Activated CD8-positive, alpha-beta T cell treated with anti-CD3 and anti-CD28 coated beads, Interleukin-2, amount 10 ng/mL, durations not matched to agents 7 days and 5 days (primary cell): ENCODE measurements around the gene SCN4A. TPM values are rescaled to one million over a fixed set of nuclear protein-coding genes. Genes with fewer than 3 reads are reported as not detected.
"Not testable (repeated sequence)": the region's sequence is repeated elsewhere in the genome, so short reads cannot be mapped to it uniquely, and the experiment has no call there.

Source experiments
- ATAC-seq: fragments of 150-1000 bp; cut with Tn5 transposase; one replicate; pipeline ENCODE4 v1.10.0; 2021; ENCODE audit warnings: moderate library complexity
- CTCF ChIA-PET: fragments of 350-600 bp; sonication (Branson Sonifier 250); formaldehyde crosslinking; loops from one replicate; lab custom pipeline; 2021; ENCODE audit warnings: antibody characterized with exemption; lab: Charles Lee
- POLR2A ChIA-PET: fragments of 350-600 bp; sonication (Branson Sonifier 250); formaldehyde crosslinking; loops from one replicate; lab custom pipeline; 2021; ENCODE audit warnings: antibody characterized with exemption; lab: Charles Lee
- DNase-seq: peaks from one replicate; pipeline ENCODE4 v3.0.0-alpha.2; 2020
- H3K27ac Mint-ChIP-seq: one replicate; pipeline ENCODE4 v1.8.0; 2021; ENCODE audit warnings: mild to moderate bottlenecking, mixed read lengths
- H3K27me3 Mint-ChIP-seq: one replicate; pipeline ENCODE4 v1.8.0; 2021; ENCODE audit warnings: low read depth, mixed read lengths
- H3K36me3 Mint-ChIP-seq: one replicate; pipeline ENCODE4 v1.8.0; 2021; ENCODE audit warnings: low read depth, mixed read lengths
- H3K4me1 Mint-ChIP-seq: one replicate; pipeline ENCODE4 v1.8.0; 2021; ENCODE audit warnings: low read depth, mixed read lengths
- H3K4me3 Mint-ChIP-seq: one replicate; pipeline ENCODE4 v1.8.0; 2021; ENCODE audit warnings: mild to moderate bottlenecking, mixed read lengths
- H3K9me3 Mint-ChIP-seq: one replicate; pipeline ENCODE4 v1.8.0; 2022; ENCODE audit warnings: mixed read lengths; ENCODE audit not compliant: insufficient read depth
- total RNA-seq, 2 experiments: library from RNA; stranded (reverse); gene quantifications; one replicate each; pipeline ENCODE4 v1.2.3, GENCODE V29; 2021

Gene SCN4A
- total RNA-seq, 2 experiments from 2014 or later, result not detected

DNA sequence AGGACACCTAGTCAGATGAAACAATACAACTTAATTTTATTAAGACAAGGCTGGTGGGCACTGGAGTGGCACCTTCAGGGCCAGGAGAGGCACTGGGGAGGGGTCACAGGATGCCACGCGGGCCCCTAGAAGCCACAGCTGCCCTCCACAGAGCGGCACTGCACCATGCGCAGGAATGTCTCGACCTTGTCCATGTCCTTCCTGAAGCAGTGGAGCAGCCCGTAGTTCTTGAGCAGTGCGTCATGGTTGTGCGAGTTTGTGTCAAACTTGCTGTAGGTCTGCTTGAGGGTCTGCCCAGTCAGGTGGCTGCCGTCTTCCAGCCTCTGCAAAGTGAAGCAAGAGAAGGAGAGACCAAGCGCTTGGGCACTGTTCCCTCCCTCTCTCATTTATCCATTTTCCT is 63.1 kb downstream of the SCN4A start:
- DNase-seq, H3K9me3 Mint-ChIP-seq, H3K36me3 Mint-ChIP-seq, POLR2A ChIA-PET, ATAC-seq, H3K4me3 Mint-ChIP-seq, H3K4me1 Mint-ChIP-seq, H3K27ac Mint-ChIP-seq: not testable (repeated sequence)
- peaks cover 14% of the 10 kb centered on the region for H3K27me3 Mint-ChIP-seq
- CTCF ChIA-PET, result interaction anchor here (3.7 kb wide), 1 partner anchor 119 kb away, joined by 30 read pairs; no protein-coding TSS in a partner anchor

DNA sequence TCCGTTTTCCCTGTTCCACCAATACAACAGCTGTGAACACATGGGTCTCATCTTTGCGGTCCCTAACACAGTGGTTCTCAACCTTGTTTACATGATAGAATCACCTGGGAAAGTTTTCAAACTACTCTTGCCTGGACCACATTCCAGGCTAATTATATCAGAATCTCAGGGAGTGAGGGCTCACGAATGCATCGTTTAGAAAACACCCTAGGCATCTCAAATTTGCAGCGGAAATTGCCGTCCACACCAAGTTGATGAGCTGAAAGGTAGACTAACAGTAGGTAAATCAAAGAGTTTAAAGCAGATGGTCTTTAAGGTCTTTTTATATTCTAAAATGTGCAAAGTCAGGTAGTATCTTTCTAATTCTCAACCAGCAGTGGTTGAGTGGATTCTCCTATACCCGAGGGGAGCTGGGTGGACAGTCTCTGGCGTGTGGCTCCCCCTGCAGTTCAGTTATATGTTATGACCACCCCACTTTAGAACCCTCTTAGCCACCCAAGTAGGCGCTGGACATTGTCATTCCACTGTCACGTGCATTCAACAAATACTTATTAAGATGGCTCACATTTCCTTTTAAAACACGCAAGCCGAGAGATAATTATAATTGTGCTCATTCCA is 65.4 kb downstream of the SCN4A start:
- peak; percentile 44 for DNase-seq
- not testable (repeated sequence) for H3K27ac Mint-ChIP-seq

DNA sequence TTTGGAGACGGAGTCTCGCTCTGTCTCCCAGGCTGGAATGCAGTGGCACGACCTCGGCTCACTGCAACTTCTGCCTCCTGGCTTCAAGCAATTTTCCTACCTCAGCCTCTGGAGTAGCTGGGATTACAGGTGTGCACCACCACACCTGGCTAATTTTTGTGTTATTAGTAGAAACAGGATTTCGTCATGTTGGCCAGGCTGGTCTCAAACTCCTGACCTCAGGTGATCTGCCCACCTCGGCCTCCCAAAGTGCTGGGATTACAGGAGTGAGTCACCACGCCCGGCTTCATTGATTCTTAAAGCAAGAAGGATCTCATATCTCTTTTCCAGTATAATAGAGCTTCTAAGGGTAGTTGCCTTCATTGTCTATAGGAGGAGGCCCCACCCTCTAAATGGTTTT is 67.9 kb downstream of the SCN4A start:
- H3K9me3 Mint-ChIP-seq, H3K27ac Mint-ChIP-seq, DNase-seq, H3K4me3 Mint-ChIP-seq, H3K36me3 Mint-ChIP-seq, POLR2A ChIA-PET, ATAC-seq, H3K4me1 Mint-ChIP-seq: not testable (repeated sequence)
- H3K27me3 Mint-ChIP-seq, result peaks cover 35% of the 10 kb centered on the region
- CTCF ChIA-PET, result interaction anchor here (0.7 to 4.0 kb wide), 9 partner anchors 10 to 229 kb away, joined by 3 to 31 read pairs (median 8); partner anchors contain the start of genes CD79B and GH1

More for the DNA sequence above, 65.4 kb downstream of the SCN4A start:
- H3K27me3 Mint-ChIP-seq, result peaks cover 24% of the 10 kb centered on the region
- ATAC-seq, result peak; percentile 61
- H3K4me3 Mint-ChIP-seq, H3K36me3 Mint-ChIP-seq, H3K4me1 Mint-ChIP-seq, H3K9me3 Mint-ChIP-seq, POLR2A ChIA-PET: not testable (repeated sequence)
- CTCF ChIA-PET, result interaction anchor here (1.1 to 2.9 kb wide), 6 partner anchors 12 to 120 kb away, joined by 3 to 11 read pairs (median 5); partner anchors contain the start of gene GH1

DNA sequence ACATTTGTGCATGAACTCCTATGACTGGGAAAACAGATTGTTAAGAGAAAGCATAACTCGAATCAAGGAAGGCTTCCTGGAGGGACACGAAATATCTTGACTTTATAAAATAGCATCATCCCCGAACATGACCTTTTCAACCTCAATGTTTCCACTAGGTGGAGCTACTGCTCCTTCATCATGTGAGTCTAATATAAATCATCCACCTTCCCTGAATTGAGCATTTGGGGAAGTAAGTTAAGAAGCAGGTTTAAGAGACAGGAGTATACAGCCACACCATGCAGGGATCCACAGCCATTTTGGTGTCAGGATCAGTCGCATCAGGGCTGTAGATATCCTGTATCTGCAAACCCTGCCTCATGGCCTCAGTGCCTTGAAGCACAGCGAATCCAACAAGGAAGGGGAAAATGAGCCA is 68.9 kb downstream of the SCN4A start:
- DNase-seq (peak; percentile 64), ATAC-seq (peak; percentile 76)
- H3K27ac Mint-ChIP-seq, H3K36me3 Mint-ChIP-seq, H3K4me1 Mint-ChIP-seq, H3K4me3 Mint-ChIP-seq, H3K9me3 Mint-ChIP-seq, POLR2A ChIA-PET: not testable (repeated sequence)
- CTCF ChIA-PET, result interaction anchor here (0.7 to 4.0 kb wide), 17 partner anchors 8 to 296 kb away, joined by 3 to 31 read pairs (median 8); partner anchors contain the start of genes CD79B, CSHL1 and GH1
- H3K27me3 Mint-ChIP-seq, result peaks cover 33% of the 10 kb centered on the region

DNA sequence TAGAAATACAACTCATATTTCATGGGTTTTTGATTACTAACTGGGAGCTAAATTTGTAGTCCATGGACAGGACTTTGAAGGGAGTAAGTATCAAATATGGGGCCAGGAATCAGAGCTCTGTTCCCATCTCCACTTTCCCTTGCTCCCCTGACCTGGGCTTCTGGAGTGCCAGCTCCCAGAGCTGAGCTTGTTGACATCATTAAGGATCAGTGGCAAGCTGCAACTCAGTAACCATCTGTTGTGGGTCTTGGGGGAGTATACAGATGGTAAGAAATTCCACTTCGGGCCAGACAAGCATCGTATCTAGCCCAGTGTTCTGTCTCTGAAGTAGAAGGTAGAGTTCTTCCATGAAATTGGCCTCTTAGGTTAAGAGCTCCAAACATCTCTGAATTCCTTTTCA is 70.7 kb downstream of the SCN4A start:
- H3K4me3 Mint-ChIP-seq, H3K27ac Mint-ChIP-seq, H3K36me3 Mint-ChIP-seq, ATAC-seq, H3K9me3 Mint-ChIP-seq, DNase-seq, H3K4me1 Mint-ChIP-seq: not testable (repeated sequence)
- CTCF ChIA-PET, result interaction anchor here (0.6 to 4.0 kb wide), 16 partner anchors 10 to 517 kb away, joined by 3 to 31 read pairs (median 6); partner anchors contain the start of genes CSHL1 and GH1
- POLR2A ChIA-PET, result interaction anchor here (0.6 kb wide), 1 partner anchor 327 kb away, joined by 3 read pairs; no protein-coding TSS in a partner anchor
- peaks cover 24% of the 10 kb centered on the region for H3K27me3 Mint-ChIP-seq

DNA sequence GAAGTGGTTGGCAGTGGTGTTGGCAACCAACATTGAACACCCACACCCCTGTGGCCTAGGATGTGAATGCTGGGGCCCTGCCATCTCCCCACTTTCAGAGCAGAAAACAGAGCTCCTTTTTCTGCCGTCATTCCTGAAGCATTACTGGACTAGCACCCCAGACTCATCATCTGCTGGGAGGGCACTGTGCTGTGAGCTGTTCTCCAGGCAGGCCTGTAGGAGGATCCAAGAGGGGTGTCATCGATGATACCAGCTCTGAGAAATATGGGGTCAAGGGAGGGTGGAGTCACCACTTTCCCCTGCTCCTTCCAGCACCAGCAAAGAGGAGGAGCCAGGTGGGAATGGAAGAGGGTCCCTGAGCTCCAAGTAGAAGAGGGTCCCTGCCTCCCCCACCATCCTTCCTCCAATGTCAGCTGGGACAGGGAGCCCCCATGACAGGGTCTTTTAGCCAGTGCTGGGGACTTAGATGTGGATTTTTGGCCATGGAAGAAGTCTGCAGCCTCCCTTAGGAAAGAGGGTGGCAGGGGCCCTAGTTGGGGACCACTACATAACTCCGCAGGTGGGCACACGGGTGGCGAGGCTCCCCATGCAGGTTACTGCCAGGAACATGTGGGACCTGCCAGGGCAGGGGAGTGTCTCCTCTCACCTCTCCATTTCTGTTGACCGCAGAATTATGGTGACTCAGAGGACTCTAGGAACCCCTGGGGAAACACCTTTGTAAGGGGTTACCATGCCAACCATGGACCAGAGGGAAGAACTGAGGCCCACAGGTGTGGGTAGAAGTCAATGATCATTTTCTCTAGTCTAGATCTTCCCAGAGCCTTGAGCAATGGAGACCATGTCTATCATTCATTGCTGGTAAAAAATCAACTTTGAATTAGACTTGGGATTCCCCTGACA is 73.6 kb downstream of the SCN4A start:
- not testable (repeated sequence) for ATAC-seq, DNase-seq, H3K27ac Mint-ChIP-seq, H3K9me3 Mint-ChIP-seq, H3K4me1 Mint-ChIP-seq, H3K4me3 Mint-ChIP-seq, H3K36me3 Mint-ChIP-seq
- CTCF ChIA-PET, result interaction anchor here (1.3 to 2.7 kb wide), 4 partner anchors 10 to 130 kb away, joined by 3 to 13 read pairs (median 3); no protein-coding TSS in a partner anchor
- POLR2A ChIA-PET, result interaction anchor here (0.6 kb wide), 1 partner anchor 467 kb away, joined by 3 read pairs; no protein-coding TSS in a partner anchor
- H3K27me3 Mint-ChIP-seq, result peaks cover 22% of the 10 kb centered on the region

DNA sequence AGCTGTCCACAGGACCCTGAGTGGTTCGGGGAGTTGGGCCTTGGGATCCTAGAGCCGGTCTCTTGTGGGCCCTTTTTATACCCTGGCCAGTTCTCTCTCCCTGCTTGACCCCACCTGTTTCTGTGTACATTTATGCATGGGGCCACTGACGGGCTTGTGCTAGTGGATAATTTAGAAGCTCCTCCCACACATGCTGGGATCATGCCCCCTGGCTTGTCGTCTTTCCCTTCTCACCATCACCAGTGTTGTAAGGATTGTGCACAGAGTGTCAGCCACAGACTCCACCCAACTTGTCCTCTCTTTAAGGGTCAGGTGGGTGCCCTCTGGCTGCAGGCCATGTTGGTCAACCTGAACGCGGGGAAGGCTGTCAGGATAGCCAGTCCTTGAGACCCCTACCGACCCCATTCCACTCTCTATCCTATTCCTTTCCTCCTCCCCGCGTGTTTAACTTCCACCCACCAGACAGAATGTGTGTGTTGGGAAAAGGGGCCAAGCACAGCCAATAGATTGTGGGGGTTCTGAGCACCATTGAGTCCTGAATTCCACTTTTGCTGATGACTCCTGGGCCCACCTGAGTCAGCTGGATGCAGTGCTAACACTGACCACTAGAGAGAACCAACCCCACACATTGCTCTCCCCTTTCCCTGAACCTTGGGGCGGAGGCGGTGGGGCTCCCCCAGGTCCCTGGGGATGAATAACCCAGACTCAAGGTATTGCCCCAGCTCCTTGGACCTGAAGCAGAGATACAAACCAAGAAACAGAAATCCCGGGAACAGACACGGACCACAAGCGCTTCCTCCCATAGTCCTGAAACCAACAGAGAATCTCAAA is 76.0 kb downstream of the SCN4A start, which contains the start of gene CSH1:
TSS of gene CSH1 (minus strand) at position 51 of the 831 bp plus-strand sequence. CDS start 63 bp downstream, outside the sequence.
- DNase-seq, H3K36me3 Mint-ChIP-seq, H3K4me1 Mint-ChIP-seq, H3K4me3 Mint-ChIP-seq, ATAC-seq, POLR2A ChIA-PET, H3K27ac Mint-ChIP-seq, H3K9me3 Mint-ChIP-seq: not testable (repeated sequence)
- H3K27me3 Mint-ChIP-seq, result peaks cover 23% of the 10 kb centered on the region
- CTCF ChIA-PET, result interaction anchor here (2.7 kb wide), 1 partner anchor 8 kb away, joined by 13 read pairs; no protein-coding TSS in a partner anchor

DNA sequence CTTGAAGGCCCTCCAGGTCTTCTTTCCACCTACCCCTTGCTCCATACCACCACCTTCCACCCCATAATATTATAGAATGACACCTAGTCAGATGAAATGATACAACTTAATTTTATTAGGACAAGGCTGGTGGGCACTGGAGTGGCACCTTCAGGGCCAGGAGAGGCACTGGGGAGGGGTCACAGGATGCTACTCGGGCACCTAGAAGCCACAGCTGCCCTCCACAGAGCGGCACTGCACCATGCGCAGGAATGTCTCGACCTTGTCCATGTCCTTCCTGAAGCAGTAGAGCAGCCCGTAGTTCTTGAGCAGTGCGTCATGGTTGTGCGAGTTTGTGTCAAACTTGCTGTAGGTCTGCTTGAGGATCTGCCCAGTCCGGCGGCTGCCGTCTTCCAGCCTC is 77.9 kb downstream of the SCN4A start:
- H3K9me3 Mint-ChIP-seq, DNase-seq, H3K4me1 Mint-ChIP-seq, CTCF ChIA-PET, ATAC-seq, H3K4me3 Mint-ChIP-seq, H3K36me3 Mint-ChIP-seq, H3K27ac Mint-ChIP-seq: not testable (repeated sequence)
- POLR2A ChIA-PET, result interaction anchor here (0.7 kb wide), 1 partner anchor 120 kb away, joined by 3 read pairs; no protein-coding TSS in a partner anchor
- H3K27me3 Mint-ChIP-seq, result peaks cover 14% of the 10 kb centered on the region

DNA sequence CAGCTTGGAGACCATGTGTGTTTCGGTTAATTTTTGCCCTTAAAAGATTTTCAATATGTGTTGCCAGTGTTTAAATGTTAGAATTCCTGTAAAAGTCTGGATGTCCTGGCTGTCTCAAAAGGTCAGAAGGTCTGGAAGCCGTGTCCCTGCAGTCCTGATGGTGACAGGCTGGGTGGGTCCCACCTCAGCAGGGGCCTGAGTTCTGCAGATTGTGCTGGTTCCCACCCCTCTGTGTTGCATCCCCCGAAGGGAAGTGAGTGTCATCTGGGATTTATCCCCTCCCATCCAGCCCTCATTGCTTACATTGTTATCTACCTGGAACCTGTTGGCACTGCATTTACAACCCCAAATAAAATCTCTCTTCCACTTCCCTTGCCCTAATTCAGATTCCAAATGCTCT is 78.7 kb downstream of the SCN4A start:
- POLR2A ChIA-PET, result interaction anchor here (0.7 kb wide), 1 partner anchor 119 kb away, joined by 3 read pairs; no protein-coding TSS in a partner anchor
- DNase-seq, CTCF ChIA-PET, ATAC-seq, H3K27ac Mint-ChIP-seq, H3K9me3 Mint-ChIP-seq, H3K36me3 Mint-ChIP-seq, H3K4me3 Mint-ChIP-seq, H3K4me1 Mint-ChIP-seq: not testable (repeated sequence)
- H3K27me3 Mint-ChIP-seq, result peaks cover 15% of the 10 kb centered on the region

DNA sequence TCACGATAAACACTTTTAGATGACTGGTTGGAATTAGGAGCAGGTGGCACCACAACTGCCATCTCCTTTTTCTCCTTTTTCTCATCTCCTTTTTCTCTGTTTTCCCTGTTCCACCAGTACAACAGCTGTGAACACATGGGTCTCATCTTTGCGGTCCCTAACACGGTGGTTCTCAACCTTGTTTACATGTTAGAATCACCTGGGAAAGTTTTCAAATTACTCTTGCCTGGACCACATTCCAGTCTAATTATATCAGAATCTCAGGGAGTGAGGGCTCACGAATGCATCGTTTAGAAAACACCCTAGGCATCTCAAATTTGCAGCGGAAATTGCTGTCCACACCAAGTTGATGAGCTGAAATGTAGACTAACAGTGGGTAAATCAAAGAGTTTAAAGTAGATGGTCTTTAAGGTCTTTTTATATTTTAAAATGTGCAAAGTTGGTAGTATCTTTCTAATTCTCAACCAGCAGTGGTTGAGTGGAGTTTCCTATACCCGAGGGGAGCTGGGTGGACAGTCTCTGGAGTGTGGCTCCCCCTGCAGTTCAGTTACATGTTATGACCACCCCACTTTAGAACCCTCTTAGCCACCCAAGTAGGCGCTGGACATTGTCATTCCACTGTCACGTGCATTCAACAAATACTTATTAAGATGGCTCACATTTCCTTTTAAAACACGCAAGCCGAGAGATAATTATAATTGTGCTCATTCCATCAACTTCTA is 80.2 kb downstream of the SCN4A start:
- H3K4me1 Mint-ChIP-seq, H3K36me3 Mint-ChIP-seq, ATAC-seq, H3K27ac Mint-ChIP-seq, H3K9me3 Mint-ChIP-seq, DNase-seq, H3K4me3 Mint-ChIP-seq: not testable (repeated sequence)
- CTCF ChIA-PET, result interaction anchor here (0.8 to 0.9 kb wide), 2 partner anchors 10 to 27 kb away, joined by 3 to 4 read pairs; no protein-coding TSS in a partner anchor
- POLR2A ChIA-PET, result interaction anchor here (0.6 kb wide), 1 partner anchor 529 kb away, joined by 3 read pairs; no protein-coding TSS in a partner anchor
- peaks cover 20% of the 10 kb centered on the region for H3K27me3 Mint-ChIP-seq
